Stimulated activated naive B cell treated with anti-CD40 and anti-IgM and Interleukin-4, amounts not matched to agents 10 μg/mL and 1 μg/mL and 100 μg/mL, for 72 hours (primary cell): ENCODE results near the gene JPT1.
A peak's percentile ranks its signal among the peaks of the same experiment; 100 is the strongest.

ENCODE experiments used
- ATAC-seq, 2 donors: fragments of 150-1000 bp; cut with Tn5 transposase; replicated peaks; 2 replicates each; pipeline ENCODE4 v1.10.0; 2021; ENCODE audit warnings: moderate library complexity in 1 of 2
- DNase-seq: peaks from one replicate; pipeline ENCODE4 v3.0.0; 2021
- H3K27ac Mint-ChIP-seq: one replicate; pipeline ENCODE4 v1.8.0; 2022; ENCODE audit warnings: mild to moderate bottlenecking, mixed read lengths
- H3K27me3 Mint-ChIP-seq, 2 donors: one replicate each; pipeline ENCODE4 v1.8.0; 2022; ENCODE audit warnings: mixed read lengths in 2 of 2
- H3K36me3 Mint-ChIP-seq, 2 donors: one replicate each; pipeline ENCODE4 v1.8.0; 2022; ENCODE audit warnings: mixed read lengths in 2 of 2, mild to moderate bottlenecking in 1 of 2
- H3K4me1 Mint-ChIP-seq, 2 donors: one replicate each; pipeline ENCODE4 v1.8.0; 2022; ENCODE audit warnings: mixed read lengths in 2 of 2, mild to moderate bottlenecking in 1 of 2
- H3K4me3 Mint-ChIP-seq, 2 donors: one replicate each; pipeline ENCODE4 v1.8.0; 2022; ENCODE audit warnings: mild to moderate bottlenecking in 2 of 2, mixed read lengths in 2 of 2, moderate library complexity in 1 of 2
- H3K9me3 Mint-ChIP-seq, 2 donors: one replicate each; pipeline ENCODE4 v1.8.0; 2022; ENCODE audit warnings: mixed read lengths in 2 of 2, mild to moderate bottlenecking in 1 of 2

The JPT1 gene

GRCh38 chr17:75096082-75096625 lies 58.2 kb downstream of the JPT1 start:
- H3K4me1 Mint-ChIP-seq: peaks cover 7 to 11% of the 10 kb centered on the region in 2 donors
- no peaks in the 10 kb centered on the region for H3K9me3 Mint-ChIP-seq
- H3K27me3 Mint-ChIP-seq: peaks cover 0 to under 1% of the 10 kb centered on the region in 2 donors
- no peak overlapping the region for H3K27ac Mint-ChIP-seq
- DNase-seq (no peak), ATAC-seq (peak; percentile 59 to 78)
- no peak overlapping the region for H3K4me3 Mint-ChIP-seq
- no peaks in the 10 kb centered on the region for H3K36me3 Mint-ChIP-seq

- no peaks in the 10 kb centered on the region for H3K36me3 Mint-ChIP-seq
Measured at GRCh38 chr17:75094871-75095399, 59.4 kb downstream of the JPT1 start.

GRCh38 chr17:75093548-75094158 lies 60.7 kb downstream of the JPT1 start:
- Mint-ChIP-seq H3K27me3 (peaks cover 0 to 6% of the 10 kb centered on the region in 2 donors), H3K4me3 (no peak overlapping the region), H3K36me3 (no peaks in the 10 kb centered on the region), H3K9me3 (no peaks in the 10 kb centered on the region), H3K4me1 (peaks cover 7 to 8% of the 10 kb centered on the region in 2 donors), H3K27ac (no peak overlapping the region)
- ATAC-seq (no peak), DNase-seq (no peak)

More at GRCh38 chr17:75094871-75095399, 59.4 kb downstream of the JPT1 start:
- Mint-ChIP-seq H3K4me3 (no peak overlapping the region), H3K9me3 (no peaks in the 10 kb centered on the region), H3K27ac (no peak overlapping the region), H3K4me1 (peaks cover 7 to 11% of the 10 kb centered on the region in 2 donors), H3K27me3 (peaks cover 0 to 6% of the 10 kb centered on the region in 2 donors)
- ATAC-seq (no peak), DNase-seq (no peak)

GRCh38 chr17:75091855-75092327 lies 62.4 kb downstream of the JPT1 start:
- no peak overlapping the region for H3K4me3 Mint-ChIP-seq
- H3K36me3 Mint-ChIP-seq: no peaks in the 10 kb centered on the region
- peaks cover 0 to 6% of the 10 kb centered on the region in 2 donors for H3K27me3 Mint-ChIP-seq
- H3K4me1 Mint-ChIP-seq: peaks cover 12 to 17% of the 10 kb centered on the region in 2 donors
- H3K9me3 Mint-ChIP-seq: no peaks in the 10 kb centered on the region
- ATAC-seq: no peak
- no peak for DNase-seq
- H3K27ac Mint-ChIP-seq: no peak overlapping the region

GRCh38 chr17:75090871-75091854 lies 63.1 kb downstream of the JPT1 start:
- Mint-ChIP-seq H3K4me3 (no peak overlapping the region), H3K9me3 (no peaks in the 10 kb centered on the region), H3K27me3 (peaks cover 4 to 6% of the 10 kb centered on the region in 2 donors), H3K27ac (peak overlapping the region; percentile 63), H3K4me1 (peaks cover 17 to 21% of the 10 kb centered on the region in 2 donors), H3K36me3 (no peaks in the 10 kb centered on the region)
- no peak for ATAC-seq
- DNase-seq: no peak

- Mint-ChIP-seq H3K4me1 (peaks cover 17% of the 10 kb centered on the region in 2 donors), H3K4me3 (peak overlapping the region; percentile 82 to 86), H3K9me3 (no peaks in the 10 kb centered on the region), H3K36me3 (no peaks in the 10 kb centered on the region), H3K27me3 (peaks cover 4 to 6% of the 10 kb centered on the region in 2 donors), H3K27ac (no peak overlapping the region)
- ATAC-seq (peak; percentile 20 to 21), DNase-seq (no peak)
Measured at GRCh38 chr17:75088465-75089417, 65.6 kb downstream of the JPT1 start.

GRCh38 chr17:75087558-75088453 lies 66.5 kb downstream of the JPT1 start, which contains the start of gene SLC16A5:
TSS of gene SLC16A5 (plus strand) at chr17:75087954. CDS start at chr17:75093637, 5,683 bp downstream.
- Mint-ChIP-seq H3K4me3 (peak within 1 kb of the TSS; percentile 82 to 86), H3K9me3 (no peaks in the 10 kb centered on the region), H3K4me1 (peaks cover 17% of the 10 kb centered on the region in 2 donors), H3K27ac (peak within 1 kb of the TSS; percentile 89), H3K36me3 (no peaks in the 10 kb centered on the region), H3K27me3 (peaks cover 4 to 7% of the 10 kb centered on the region in 2 donors)
- ATAC-seq: peak; percentile 64 to 70
- DNase-seq: no peak

GRCh38 chr17:75087182-75087557 lies 67.1 kb downstream of the JPT1 start:
- Mint-ChIP-seq H3K4me3 (peak overlapping the region; percentile 64 to 86), H3K9me3 (no peaks in the 10 kb centered on the region), H3K27ac (peak overlapping the region; percentile 25), H3K36me3 (no peaks in the 10 kb centered on the region), H3K4me1 (peaks cover 15 to 17% of the 10 kb centered on the region in 2 donors), H3K27me3 (peaks cover 10 to 14% of the 10 kb centered on the region in 2 donors)
- peak in 1 of 2 donors; percentile 1 for ATAC-seq
- no peak for DNase-seq

- DNase-seq (no peak), ATAC-seq (no peak)
- Mint-ChIP-seq H3K4me3 (peak overlapping the region; percentile 17 to 41), H3K4me1 (peaks cover 12 to 17% of the 10 kb centered on the region in 2 donors), H3K36me3 (no peaks in the 10 kb centered on the region), H3K27me3 (peaks cover 14 to 15% of the 10 kb centered on the region in 2 donors), H3K27ac (peak overlapping the region; percentile 74), H3K9me3 (no peaks in the 10 kb centered on the region)
Measured at GRCh38 chr17:75086496-75087181, 67.7 kb downstream of the JPT1 start.
